SKM-1 (cell line): ENCODE measurements around the gene PPP1R3D.
"Not testable (repeated sequence)": the region's sequence is repeated elsewhere in the genome, so short reads cannot be mapped to it uniquely, and the experiment has no call there.

Experiments
- DNase-seq: peaks from one replicate; lab custom pipeline; 2025; ENCODE audit not compliant: unreplicated experiment; lab: John Stamatoyannopoulos, UW

PPP1R3D gene

GRCh38 chr20:59925359-59925758 is 14.7 kb downstream of the PPP1R3D start:
- DNase-seq, result no peak

DNA sequence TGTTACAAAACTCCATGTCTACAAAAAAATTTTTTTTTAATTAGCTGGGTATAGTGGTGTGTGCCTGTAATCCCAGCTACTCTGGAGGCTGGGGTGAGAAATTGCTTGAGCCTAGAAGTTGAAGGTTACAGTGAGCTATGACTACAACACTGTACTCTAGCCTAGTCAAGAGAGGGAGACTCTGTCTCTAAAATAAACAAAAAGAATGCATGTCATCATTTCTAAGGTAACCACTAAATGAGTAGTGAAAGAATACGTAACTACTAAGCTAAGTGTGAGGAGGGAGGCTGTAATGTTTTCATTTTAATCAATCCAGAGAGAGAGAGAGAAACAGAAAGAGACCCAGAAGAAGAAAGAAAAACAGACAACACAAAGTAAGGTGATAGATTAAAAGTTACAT is 16.6 kb downstream of the PPP1R3D start:
- no peak for DNase-seq

- DNase-seq, result no peak
Observed at GRCh38 chr20:59920944-59921343, 19.2 kb downstream of the PPP1R3D start.

DNA sequence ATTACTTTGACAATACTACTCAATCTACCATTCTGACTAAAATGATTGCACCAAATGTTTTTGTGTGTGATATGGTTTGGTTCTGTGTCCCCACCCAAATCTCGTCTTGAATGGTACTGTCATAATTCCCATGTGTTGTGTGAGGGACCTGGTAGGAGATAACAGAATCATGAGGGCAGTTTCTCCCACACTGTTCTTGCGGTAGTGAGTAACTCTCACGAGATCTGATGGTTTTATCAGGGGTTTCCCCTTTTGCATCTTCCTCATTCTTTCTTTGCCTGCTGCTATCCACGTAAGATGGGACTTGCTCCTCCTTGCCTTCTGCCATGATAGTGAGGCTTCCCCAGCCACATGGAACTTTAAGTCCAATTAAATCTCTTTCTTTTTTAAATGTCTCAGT is 27.5 kb downstream of the PPP1R3D start:
- DNase-seq, result no peak

DNA sequence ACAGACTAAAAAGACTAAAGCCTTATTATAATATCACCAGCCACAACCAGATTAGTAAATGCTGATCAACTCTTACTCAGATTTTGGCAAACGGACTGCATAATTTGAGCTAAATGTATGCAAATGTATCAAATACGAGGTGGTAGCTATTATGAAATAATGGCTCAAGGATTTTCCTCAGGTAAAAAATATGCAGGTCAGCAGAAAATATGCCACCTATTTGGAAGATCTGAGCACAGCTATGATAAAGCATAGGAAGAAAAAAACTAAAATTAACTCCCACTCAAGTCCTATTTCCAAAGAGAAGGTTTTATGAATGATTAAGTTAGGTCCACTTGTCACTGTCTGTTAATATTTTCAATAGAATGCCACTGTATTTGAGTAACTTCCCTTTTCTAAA is 29.1 kb downstream of the PPP1R3D start:
- DNase-seq, result no peak

- no peak for DNase-seq
Observed at GRCh38 chr20:59908855-59909254, 31.2 kb downstream of the PPP1R3D start.

DNA sequence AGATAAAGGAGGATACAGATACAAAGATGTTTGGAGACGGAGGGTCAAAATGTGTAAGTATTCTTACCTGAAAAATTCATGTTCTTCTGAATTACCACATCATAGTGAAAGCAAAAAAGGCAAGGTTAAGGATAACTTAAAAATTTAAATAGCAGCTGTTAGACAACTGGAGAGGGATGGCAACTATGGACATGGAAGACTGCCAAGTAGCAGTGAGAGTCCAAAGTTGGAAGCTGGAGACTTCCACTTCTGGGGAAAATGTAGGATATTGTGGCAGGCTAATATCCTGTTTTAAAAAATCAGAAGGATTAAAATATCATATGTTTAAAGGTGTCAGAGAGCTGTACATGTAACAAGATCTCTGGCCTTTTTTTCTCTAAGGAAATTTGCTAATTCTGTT is 36.5 kb downstream of the PPP1R3D start:
- DNase-seq, result no peak

- DNase-seq, result no peak
Observed at GRCh38 chr20:59902470-59902869, 37.6 kb downstream of the PPP1R3D start.

GRCh38 chr20:59895908-59896307 is 44.2 kb downstream of the PPP1R3D start:
- DNase-seq, result no peak

DNA sequence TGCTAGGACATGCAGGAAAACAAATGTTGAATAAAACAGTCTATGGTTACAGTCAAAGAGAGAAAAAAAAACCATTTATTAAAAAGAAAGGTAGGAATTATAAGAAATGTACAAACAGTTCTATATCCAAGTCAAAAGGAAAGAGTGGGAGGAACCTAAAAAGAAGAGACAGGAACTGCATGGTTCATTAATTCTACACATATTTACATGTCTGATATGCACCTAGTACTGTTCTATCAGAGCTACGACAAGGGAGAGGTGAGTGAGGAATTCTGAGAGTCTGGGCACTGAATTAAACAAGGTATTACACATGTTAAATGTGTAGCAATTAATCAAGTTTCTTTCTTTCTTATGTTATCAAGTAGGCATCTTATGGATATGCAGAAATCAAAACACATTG is 48.5 kb downstream of the PPP1R3D start:
- DNase-seq, result no peak

DNA sequence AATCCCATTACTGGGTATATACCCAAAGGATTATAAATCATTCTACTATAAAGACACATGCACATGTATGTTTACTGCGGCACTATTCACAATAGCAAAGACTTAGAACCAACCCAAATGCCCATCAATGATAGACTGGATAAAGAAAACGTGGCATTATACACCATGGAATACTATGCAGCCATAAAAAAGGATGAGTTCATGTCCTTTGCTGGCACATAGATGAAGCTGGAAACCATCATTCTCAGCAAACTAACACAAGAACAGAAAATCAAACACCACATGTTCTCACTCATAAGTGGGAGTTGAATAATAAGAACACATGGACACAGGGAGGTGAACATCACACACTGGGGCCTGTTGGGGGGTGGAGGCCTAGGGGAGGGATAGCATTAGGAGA is 50.1 kb downstream of the PPP1R3D start:
- not testable (repeated sequence) for DNase-seq

DNA sequence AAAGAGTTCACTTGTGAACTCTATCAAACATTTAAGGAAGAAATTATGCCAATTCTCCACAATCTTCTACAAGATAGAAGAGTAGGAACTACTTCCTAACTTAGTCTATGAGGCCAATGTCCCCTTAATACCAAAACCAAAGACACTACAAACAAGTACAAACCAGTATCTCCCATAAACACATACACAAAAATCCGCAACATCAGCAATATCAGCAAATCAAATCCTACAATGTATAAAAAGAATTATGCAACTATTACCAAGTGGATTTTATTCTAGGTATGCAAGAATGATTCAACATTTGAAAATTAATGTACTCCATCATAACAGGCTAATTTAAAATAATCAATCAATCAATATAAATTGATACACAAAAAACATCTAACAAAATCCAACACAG is 52.1 kb downstream of the PPP1R3D start:
- DNase-seq, result no peak
